Smooth muscle cell (in vitro differentiated cells): ENCODE measurements around the gene PLAAT4. TPM values are rescaled to one million over a fixed set of nuclear protein-coding genes. Genes with fewer than 3 reads are reported as not detected.

Experiments
- DNase-seq: peaks from one replicate; lab custom pipeline; 2025; ENCODE audit not compliant: unreplicated experiment; lab: John Stamatoyannopoulos, UW
- H2AFZ ChIP-seq: fragments of 200-600 bp; sonication (generic); 2 replicates; pipeline ENCODE4 v1.6.0; 2016; ENCODE audit warnings: antibody characterized with exemption, low read depth, mild to moderate bottlenecking
- H3F3A ChIP-seq: fragments of 200-600 bp; sonication (generic); 2 replicates; pipeline ENCODE4 v1.6.0; 2017; ENCODE audit warnings: antibody characterized with exemption, low read depth
- H3K27ac ChIP-seq: fragments of 200-600 bp; sonication (generic); 2 replicates; pipeline ENCODE4 v1.5.1; 2016; ENCODE audit warnings: low read depth, mild to moderate bottlenecking
- H3K27me3 ChIP-seq: fragments of 200-600 bp; sonication (generic); 2 replicates; pipeline ENCODE4 v1.6.1; 2016; ENCODE audit warnings: low read depth, mild to moderate bottlenecking
- H3K36me3 ChIP-seq: fragments of 200-600 bp; sonication (generic); 2 replicates; pipeline ENCODE4 v1.5.1; 2016; ENCODE audit warnings: low read depth
- H3K4me1 ChIP-seq: fragments of 200-600 bp; sonication (generic); 2 replicates; pipeline ENCODE4 v1.5.1; 2016; ENCODE audit warnings: low read depth
- H3K4me2 ChIP-seq: fragments of 200-600 bp; sonication (generic); 2 replicates; pipeline ENCODE4 v1.6.0; 2016; ENCODE audit warnings: mild to moderate bottlenecking
- H3K4me3 ChIP-seq: fragments of 200-600 bp; sonication (generic); 2 replicates; pipeline ENCODE4 v1.5.1; 2016; ENCODE audit warnings: mild to moderate bottlenecking
- H3K79me2 ChIP-seq: fragments of 200-600 bp; sonication (generic); 2 replicates; pipeline ENCODE4 v1.6.0; 2016; ENCODE audit warnings: low read depth, mild to moderate bottlenecking
- H3K9ac ChIP-seq: fragments of 200-600 bp; sonication (generic); 2 replicates; pipeline ENCODE4 v1.6.0; 2016; ENCODE audit warnings: low read depth
- H3K9me3 ChIP-seq: fragments of 200-600 bp; sonication (generic); replicated peaks from 2 replicates; pipeline ENCODE4 v1.5.1; 2016; ENCODE audit warnings: low read depth
- H4K20me1 ChIP-seq: fragments of 200-600 bp; sonication (generic); 2 replicates; pipeline ENCODE4 v1.6.0; 2016; ENCODE audit warnings: low read depth
- CTCF ChIP-seq: fragments of 200-600 bp; sonication (generic); IDR thresholded peaks from 2 replicates; pipeline ENCODE4 v1.5.1; 2017; ENCODE audit warnings: borderline replicate concordance, mild to moderate bottlenecking, antibody characterized with exemption; ENCODE audit not compliant: insufficient read depth, poor library complexity, severe bottlenecking
- WGBS: methylation state at CpG from one replicate; pipeline ENCODE4 v1.1.7; 2016; ENCODE audit warnings: low lambda C conversion rate; 5-methylcytosine and 5-hydroxymethylcytosine counted together
- polyA plus RNA-seq: library from polyadenylated mRNA; unstranded; fragments of >200 nt; fragmentation: Nextera tagmentation; extraction: Ambion mirVana; gene quantifications from 2 replicates; pipeline ENCODE4 v1.2.1, GENCODE V29; 2016
- total RNA-seq: library from RNA; depleted of rRNA; stranded (reverse); fragments of >200 nt; gene quantifications from 2 replicates; pipeline ENCODE4 v1.2.3, GENCODE V29; 2014

The PLAAT4 gene
- total and polyA plus RNA-seq, 2 experiments from 2014 or later = not detected

DNA sequence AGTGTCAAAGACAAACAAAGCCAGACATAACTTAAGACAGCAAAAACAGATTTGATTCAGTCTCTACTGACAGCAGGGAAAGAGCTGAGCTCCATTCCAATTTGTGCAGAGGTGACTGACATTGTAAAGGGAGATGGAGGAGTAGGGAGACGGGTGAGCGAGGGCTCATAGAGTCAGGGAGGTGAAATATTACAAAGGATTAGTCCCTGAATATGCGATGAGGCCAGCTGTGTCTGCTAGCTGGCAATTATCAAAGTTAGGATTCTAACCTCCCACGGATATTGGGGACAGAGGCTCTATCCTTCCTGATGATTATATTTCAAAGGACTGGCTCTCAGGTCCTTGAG lies 18.2 kb downstream of the PLAAT4 start:
- H3K4me3 ChIP-seq = no peak overlapping the region
- WGBS = 41% methylated on average over 4 of the region's 4 CpGs
- H3K4me1 ChIP-seq = peaks cover 4% of the 10 kb centered on the region
- H3K27ac ChIP-seq = no peak overlapping the region
- H3F3A ChIP-seq = no peaks in the 10 kb centered on the region
- no peak for TF ChIP-seq CTCF
- DNase-seq = no peak
- H4K20me1 ChIP-seq = no peaks in the 10 kb centered on the region
- no peaks in the 10 kb centered on the region for H3K79me2 ChIP-seq
- no peak overlapping the region for H3K9ac ChIP-seq
- H3K27me3 ChIP-seq = no peaks in the 10 kb centered on the region
- no peak overlapping the region for H2AFZ ChIP-seq
- peak overlapping the region; percentile 4 for H3K4me2 ChIP-seq
- no peaks in the 10 kb centered on the region for H3K9me3 ChIP-seq
- H3K36me3 ChIP-seq = no peaks in the 10 kb centered on the region

DNA sequence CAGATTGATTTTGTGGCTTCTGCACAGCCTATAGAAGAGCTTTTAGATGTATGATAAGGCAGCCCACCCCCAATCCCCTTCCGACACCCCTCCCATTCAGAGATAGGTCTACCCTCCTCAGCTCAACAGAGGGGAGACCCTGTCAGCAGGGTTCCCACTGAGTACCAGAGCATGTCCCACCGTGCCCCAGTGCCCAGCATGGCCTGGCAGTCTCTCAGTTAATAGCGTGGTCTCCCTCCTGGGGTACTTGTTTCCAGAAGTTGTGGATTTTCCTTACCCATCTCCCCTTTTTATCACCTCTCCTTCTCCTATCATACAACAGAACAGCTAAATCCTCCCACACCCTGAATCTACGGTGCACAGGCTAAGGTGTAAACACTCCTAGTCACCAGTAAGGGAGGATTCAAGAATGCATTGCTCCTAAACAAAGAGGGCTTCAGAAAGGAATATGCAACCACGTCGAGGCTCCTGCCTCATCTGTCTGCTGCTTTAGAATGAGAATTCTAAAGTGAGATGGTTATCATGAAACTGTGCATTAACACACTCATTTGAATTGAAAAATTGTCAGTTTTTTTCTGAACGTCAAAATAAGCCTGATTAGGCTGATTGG lies 19.9 kb downstream of the PLAAT4 start:
- Histone ChIP-seq H3F3A (no peaks in the 10 kb centered on the region), H2AFZ (no peak overlapping the region), H3K36me3 (no peaks in the 10 kb centered on the region), H3K9ac (no peak overlapping the region), H3K79me2 (no peaks in the 10 kb centered on the region), H3K4me3 (no peak overlapping the region), H4K20me1 (no peaks in the 10 kb centered on the region), H3K4me1 (peaks cover 4% of the 10 kb centered on the region), H3K4me2 (no peak overlapping the region), H3K9me3 (no peaks in the 10 kb centered on the region), H3K27ac (no peak overlapping the region), H3K27me3 (no peaks in the 10 kb centered on the region)
- no peak for TF ChIP-seq CTCF
- 70% methylated on average over 5 of the region's 7 CpGs for WGBS
- DNase-seq = no peak

- 94% methylated on average over 7 of the region's 7 CpGs for WGBS
- no peak for TF ChIP-seq CTCF
These were observed 21.0 kb downstream of the PLAAT4 start for GRCh38 chr11:63557570-63557969.

DNA sequence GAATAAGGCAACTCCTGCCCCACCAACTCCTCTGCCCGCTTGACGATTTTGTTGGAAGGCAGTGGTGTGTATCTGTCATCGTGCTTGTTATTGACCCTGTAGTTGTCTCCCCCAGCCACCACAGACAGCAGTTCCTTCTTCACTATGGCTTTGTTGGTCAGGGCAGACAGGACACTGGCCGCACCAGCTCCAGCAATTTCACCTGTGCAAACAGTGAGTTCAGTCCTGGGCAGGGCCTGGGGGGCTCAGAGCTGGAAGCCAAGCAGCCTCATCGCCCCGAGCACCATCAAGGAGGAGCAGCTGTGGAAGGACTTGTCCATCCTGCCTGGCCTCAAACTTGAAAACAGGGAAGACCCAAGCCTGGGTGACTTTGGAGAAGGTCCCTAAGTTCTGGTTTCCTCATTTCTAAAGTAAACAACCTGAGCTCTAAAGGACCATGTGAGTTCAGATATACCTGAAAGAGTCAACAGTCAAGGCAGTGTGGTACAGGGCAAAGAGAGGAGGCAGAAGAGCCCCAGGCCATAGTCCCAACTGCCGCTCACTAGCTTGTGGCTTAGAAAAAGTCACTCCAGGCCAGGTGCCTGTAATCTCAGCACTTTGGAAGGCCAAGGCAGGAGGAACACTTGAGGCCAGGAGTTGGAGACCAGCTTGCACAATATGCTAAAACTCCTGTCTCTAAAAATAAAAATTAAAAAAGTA lies 22.0 kb downstream of the PLAAT4 start:
- no peaks in the 10 kb centered on the region for H3K9me3 ChIP-seq
- no peak overlapping the region for H3K27ac ChIP-seq
- DNase-seq = no peak
- no peak overlapping the region for H3K9ac ChIP-seq
- H3F3A ChIP-seq = no peaks in the 10 kb centered on the region
- TF ChIP-seq CTCF = no peak
- no peaks in the 10 kb centered on the region for H3K36me3 ChIP-seq
- H2AFZ ChIP-seq = no peak overlapping the region
- WGBS = 98% methylated on average over 7 of the region's 7 CpGs
- H3K4me3 ChIP-seq = no peak overlapping the region
- no peak overlapping the region for H3K4me2 ChIP-seq
- H3K4me1 ChIP-seq = peaks cover 4% of the 10 kb centered on the region
- no peaks in the 10 kb centered on the region for H4K20me1 ChIP-seq
- no peaks in the 10 kb centered on the region for H3K27me3 ChIP-seq
- H3K79me2 ChIP-seq = no peaks in the 10 kb centered on the region

More at GRCh38 chr11:63557570-63557969, 21.0 kb downstream of the PLAAT4 start:
- H2AFZ ChIP-seq = no peak overlapping the region
- no peaks in the 10 kb centered on the region for H3K36me3 ChIP-seq
- no peak for DNase-seq
- no peak overlapping the region for H3K9ac ChIP-seq
- H4K20me1 ChIP-seq = no peaks in the 10 kb centered on the region
- no peaks in the 10 kb centered on the region for H3K27me3 ChIP-seq
- H3F3A ChIP-seq = no peaks in the 10 kb centered on the region
- no peak overlapping the region for H3K4me3 ChIP-seq
- no peaks in the 10 kb centered on the region for H3K9me3 ChIP-seq
- no peak overlapping the region for H3K4me2 ChIP-seq
- H3K79me2 ChIP-seq = no peaks in the 10 kb centered on the region
- H3K27ac ChIP-seq = no peak overlapping the region
- H3K4me1 ChIP-seq = peaks cover 4% of the 10 kb centered on the region
